HG02610 (cell line): ENCODE measurements around the gene ADGRL3.
"Not testable (repeated sequence)": the region's sequence is repeated elsewhere in the genome, so short reads cannot be mapped to it uniquely, and the experiment has no call there.

Source experiments
- ATAC-seq: cut with Tn5 transposase; IDR thresholded peaks from one replicate; pipeline ENCODE4 v1.9.1; 2021; ENCODE audit warnings: mild to moderate bottlenecking, moderate library complexity; ENCODE audit not compliant: unreplicated experiment

Gene ADGRL3

DNA sequence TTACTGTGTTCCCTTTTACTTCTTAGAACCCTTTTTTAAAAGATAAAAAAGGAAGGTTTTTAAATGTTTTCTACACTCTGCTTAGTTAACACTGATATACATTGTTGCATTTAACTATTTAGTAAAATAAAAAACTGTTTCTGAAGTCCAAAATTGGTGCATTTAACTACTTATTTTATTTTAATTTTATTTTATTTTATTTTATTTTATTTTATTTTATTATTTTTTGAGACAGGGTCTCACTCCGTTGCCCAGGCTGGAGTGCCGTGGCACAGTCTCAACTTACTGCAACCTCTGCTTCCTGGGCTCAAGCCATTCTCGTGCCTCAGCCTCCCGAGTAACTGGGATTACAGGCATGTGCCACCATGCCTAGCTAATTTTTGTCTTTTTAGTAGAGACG lies 652.0 kb downstream of the ADGRL3 start:
- not testable (repeated sequence) for ATAC-seq

GRCh38 chr4:61853041-61853440 lies 652.9 kb downstream of the ADGRL3 start:
- ATAC-seq, result no peak

DNA sequence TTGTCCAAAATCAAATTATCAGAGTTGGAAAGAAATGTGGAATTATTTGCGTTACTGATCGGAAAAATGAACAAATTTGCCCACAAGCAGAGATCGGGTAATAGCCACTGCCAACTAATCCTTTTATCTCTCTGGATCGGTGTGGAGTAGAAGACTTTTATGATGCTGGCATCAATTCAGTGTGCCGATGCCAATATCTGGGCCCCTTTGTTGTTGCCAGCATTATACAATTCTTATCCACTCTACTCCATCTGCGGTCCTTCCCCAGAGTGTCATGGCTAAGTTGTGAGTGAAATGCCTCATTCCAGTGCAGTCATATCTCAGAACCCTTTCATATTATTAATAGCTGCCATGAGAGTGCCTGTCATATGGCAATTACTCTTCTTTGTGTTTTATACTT lies 660.2 kb downstream of the ADGRL3 start:
- no peak for ATAC-seq

DNA sequence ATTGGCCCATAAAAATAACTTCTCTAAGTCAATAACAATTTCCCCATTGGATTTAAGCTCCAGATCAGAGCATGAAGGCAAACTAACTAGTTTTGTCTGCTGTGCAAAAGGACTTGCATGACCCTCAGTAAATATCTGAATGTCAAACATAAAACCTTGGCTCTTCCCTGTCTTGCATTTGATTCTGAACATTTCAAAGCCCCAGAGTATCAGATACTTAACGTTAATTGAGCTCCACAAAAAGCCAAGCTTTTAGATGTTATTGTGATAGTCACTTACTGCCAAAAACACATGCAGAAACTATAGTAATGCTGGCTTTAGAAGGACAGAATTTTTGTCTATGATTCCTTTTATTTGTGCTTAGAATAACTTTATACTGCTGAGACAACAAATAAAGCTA lies 664.2 kb downstream of the ADGRL3 start:
- ATAC-seq, result no peak

DNA sequence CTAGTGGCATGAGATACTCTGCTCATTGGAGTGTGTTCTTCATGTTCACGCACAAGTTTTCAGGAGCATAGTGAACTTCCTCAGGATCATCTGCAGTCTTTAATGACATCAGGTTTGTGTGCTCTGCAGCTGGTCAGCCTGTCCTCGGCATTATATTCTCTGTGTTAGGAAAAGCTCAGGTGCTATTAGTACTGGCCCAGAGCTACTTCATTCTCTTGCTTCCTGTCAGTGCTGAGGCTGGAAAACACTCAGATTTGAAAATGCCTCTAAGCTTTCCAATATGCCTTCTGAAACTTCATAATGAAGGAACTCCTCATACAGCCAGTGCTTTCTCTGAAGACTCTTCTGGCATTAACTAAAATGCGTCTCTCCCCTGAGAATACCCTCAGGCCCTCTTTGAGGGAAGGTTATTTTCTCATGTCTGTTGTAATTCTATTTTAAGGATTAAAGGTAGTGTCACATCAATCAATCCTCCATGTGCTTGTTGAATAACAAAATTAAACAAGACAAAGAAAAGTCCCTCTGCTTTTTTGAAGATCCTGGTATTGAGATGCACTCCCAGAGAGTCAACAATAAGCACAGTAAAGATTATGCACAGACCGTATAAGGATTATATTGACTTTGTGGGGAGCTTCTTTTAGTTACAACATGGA lies 666.4 kb downstream of the ADGRL3 start:
- no peak for ATAC-seq

GRCh38 chr4:61872983-61873382 lies 672.9 kb downstream of the ADGRL3 start:
- no peak for ATAC-seq

DNA sequence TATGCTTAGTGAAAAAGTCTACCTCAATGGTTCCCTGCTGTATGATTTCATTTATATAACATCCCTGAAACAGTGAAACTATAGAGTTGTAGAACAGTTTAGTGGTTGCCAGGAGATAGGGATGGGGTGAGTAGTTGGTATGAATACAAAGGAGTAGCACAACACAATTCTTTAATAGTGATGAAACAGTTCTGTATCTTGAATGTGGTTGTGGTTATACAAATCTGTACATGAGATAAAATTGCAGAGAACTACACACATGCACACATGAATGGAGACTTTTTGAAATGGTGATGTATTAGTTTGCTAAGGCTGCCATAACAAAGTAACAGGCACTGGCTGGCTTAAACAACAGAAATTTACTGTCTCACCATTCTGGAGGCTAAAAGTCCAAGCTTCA lies 677.1 kb downstream of the ADGRL3 start:
- no peak for ATAC-seq

- no peak for ATAC-seq
These were observed 677.8 kb downstream of the ADGRL3 start for GRCh38 chr4:61877893-61878292.

- no peak for ATAC-seq
These were observed 682.3 kb downstream of the ADGRL3 start for GRCh38 chr4:61882381-61882780.

DNA sequence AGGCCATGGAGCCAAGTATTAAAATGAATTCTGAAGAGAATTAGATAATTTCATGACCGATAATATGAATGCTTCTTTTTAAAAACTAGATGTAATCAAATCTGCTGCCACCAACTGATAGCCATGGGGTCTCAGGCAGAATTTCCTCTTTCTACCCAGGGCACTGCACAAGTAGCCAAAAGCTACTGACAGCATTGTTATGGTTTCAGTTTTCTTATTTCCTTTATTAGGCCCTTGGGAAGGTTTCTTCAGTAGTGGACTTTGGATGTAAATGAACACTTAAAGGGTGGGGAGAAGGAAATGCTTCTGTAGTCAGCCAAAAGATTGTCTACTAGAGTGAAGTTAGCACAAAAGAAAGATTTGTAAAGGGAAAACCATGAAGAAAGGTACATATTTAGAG lies 686.0 kb downstream of the ADGRL3 start:
- ATAC-seq, result no peak

DNA sequence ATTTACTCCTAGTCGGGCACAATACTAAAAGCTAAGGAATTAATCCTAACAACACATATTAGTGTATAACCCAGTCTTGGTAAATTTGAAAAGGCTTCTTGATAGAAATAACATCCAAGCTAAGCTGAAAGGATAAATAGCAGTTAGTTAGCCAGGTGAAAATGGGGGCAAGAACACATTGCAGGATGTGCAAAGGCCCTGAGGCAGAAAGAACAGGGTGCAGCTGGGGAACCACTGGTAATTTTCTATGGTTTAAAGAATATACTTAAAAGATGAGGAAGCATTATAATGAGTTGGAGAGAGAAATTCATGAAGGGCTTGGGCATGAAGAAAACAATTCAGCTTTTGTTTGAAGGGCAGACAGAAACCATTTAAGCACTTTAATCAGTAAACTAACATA lies 689.0 kb downstream of the ADGRL3 start:
- no peak for ATAC-seq

DNA sequence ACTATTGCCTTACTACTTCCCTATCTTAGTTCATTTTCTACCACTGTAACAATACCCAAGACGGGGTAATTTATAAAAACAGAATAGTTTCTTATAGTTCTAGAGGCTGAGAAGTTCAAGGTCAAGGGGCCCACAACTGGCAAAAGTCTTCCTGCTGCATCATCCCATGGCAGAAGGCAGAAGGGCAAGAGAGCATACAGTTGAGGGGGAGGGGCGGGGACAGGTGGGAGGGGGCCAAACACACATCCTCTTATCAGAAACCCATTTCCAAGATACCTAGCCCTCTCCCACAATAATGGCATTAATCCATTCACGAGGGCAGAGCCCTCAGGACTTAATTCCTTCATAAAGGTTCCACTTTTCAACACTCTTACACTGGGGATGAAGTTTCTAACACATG lies 690.2 kb downstream of the ADGRL3 start:
- ATAC-seq, result no peak

- ATAC-seq, result no peak
These were observed 691.8 kb downstream of the ADGRL3 start for GRCh38 chr4:61891953-61892352.

DNA sequence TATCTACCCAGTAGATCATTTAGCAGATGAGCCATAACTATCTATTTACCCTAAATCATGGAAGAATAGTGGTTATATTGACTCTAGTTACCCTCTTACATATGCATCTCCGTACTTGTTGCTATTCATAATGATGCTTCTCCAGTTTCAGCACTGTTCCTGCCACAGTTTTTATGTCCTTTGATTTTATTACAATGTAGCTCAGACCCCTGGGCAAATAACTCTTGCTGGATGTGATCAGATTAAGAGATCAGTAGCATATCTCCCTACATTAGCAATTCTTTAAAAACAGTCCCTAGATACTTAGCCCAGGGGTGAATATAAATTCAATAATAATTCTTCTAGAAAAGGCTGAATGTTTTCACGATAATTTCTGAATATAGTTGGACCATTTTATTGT lies 696.5 kb downstream of the ADGRL3 start:
- no peak for ATAC-seq

GRCh38 chr4:61909031-61909430 lies 708.9 kb downstream of the ADGRL3 start:
- ATAC-seq, result no peak

DNA sequence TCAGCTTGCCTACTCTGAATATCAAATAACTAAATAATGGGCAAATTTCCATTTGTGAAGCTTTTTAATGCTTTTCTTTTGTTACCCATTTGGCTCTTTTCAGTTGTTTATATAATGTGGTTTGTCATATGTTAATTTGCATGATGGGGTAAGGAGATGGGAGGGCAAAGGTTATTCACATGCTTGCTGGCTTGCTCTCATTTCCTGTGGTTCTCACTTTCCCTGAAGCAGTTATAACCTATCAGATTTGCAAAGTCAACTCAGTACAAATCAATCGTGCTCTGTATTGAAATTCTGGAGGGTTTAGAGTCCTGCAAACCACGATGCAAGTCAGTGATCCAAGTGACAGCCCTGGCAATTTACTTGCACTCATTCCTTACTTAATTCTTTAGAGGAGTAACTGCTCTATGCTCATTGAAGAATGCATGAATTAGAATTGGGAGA lies 711.2 kb downstream of the ADGRL3 start:
- no peak for ATAC-seq

- ATAC-seq, result no peak
These were observed 713.5 kb downstream of the ADGRL3 start for GRCh38 chr4:61913619-61914018.

DNA sequence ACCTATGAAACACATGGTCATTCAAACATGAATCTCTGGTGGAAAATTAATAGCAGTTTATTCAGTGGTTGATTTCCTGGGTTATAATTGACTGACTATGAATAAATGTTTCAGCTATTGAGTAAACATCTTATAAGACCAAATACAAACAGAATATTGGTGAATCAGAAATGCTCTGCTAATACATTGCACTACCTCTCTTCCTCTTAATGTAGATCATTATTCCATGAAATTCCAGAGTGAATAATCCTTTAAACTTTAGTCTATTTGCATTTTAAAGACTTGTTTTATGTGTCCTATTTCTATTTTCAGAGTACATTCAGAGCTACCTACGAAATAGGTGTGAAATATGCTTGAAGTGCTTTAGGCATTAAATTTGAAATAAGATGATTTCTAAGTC lies 715.4 kb downstream of the ADGRL3 start:
- no peak for ATAC-seq

DNA sequence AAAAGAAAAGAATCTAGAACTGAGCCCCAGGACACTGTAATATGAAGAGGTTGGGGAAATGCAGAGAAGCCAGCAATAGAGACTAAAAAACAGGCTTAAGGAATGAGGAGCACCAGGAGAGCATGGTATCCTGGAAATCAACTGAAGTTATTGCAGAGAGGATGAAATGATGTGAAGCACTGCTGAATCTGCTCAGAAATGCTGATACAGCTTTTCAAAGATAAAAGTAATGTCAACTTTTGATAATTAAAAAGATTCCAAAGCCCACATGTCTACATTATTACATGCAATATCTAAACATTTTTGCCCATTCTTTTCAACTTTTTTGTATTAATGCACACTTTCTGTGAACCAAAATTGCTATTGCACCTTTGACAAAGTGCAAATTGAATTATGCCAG lies 718.4 kb downstream of the ADGRL3 start:
- ATAC-seq, result no peak

DNA sequence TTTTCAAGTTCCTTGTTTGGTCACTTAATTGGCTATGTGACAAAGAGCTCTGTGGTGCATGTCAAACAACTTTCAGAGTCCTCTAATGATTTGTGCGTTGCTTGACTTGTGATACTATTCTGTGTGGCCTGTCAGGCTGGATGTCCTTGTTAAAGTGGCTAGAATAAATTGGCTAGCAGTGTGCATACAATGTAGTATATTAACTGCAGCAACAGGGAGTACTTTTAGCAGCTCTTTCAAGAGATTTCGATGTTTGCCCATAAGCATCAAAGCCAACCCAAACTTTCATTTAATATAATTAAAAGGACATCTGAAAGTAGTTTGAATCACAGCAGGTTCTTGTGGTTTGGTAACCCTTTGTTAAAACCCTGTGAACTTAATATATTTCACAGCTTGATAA lies 718.9 kb downstream of the ADGRL3 start:
- ATAC-seq, result no peak

DNA sequence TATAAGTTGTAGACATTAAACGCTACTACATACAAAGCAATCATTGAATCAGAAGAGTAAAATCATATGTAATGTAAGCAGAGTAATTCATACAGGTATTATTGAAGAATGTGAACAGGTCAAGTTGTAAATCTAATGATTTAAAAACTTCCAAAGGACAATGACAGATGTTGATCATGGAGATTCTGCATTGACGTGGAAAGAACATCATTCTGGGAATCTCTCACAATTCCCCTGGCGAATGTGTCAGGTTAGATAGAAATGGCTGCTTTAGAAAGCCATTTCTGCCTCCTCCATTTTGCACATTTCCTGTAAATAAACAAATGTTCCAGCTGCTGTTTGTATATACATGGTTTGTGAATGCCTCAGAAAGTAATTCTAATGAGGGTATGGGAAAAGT lies 719.4 kb downstream of the ADGRL3 start:
- no peak for ATAC-seq

DNA sequence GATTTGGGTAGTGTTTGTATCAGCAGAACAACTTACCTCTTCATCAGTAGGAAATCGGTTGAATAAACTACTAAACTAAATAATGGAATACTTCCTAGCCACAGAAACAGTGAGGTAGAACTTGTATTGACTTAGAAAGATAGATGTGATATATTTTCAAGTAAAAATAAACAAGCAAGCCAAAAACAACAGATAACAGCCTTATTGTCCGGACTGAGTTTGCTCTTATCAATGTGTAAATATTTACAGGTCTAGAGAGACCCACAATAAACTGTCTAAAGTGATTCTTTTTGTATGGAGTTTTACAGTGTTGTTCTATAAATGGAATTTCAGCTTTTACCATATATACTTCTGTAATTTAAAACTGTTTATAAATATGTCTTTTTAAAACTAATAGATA lies 721.8 kb downstream of the ADGRL3 start:
- ATAC-seq, result no peak

GRCh38 chr4:61922766-61923165 lies 722.6 kb downstream of the ADGRL3 start:
- ATAC-seq, result no peak
